HepG2 (cell line): ENCODE data around the gene RNF123. TPM values are rescaled to one million over a fixed set of nuclear protein-coding genes. Genes with fewer than 3 reads are reported as not detected.

ENCODE experiments used
- ATAC-seq: fragments of 200-7000 bp; cut with Tn5 transposase; 3 replicates; pipeline ENCODE4 v1.9.1; 2020; ENCODE audit warnings: mild to moderate bottlenecking, moderate library complexity
- BruUV-seq: library from RNA; stranded (reverse); fragments of 400-500 nt; replicated peaks from 2 replicates; lab custom pipeline; 2021; lab: Mats Ljungman, UMichigan
- CTCF ChIA-PET: fragments of 300-600 bp; formaldehyde crosslinking; extraction: SDS; loops from one replicate; lab custom pipeline; 2021; ENCODE audit warnings: low total read pairs, inconsistent platforms, low intra/inter-chr PET ratio; lab: Yijun Ruan, JAX
- POLR2A ChIA-PET: fragments of 350-600 bp; sonication (Branson Sonifier 250); formaldehyde crosslinking; loops from one replicate; lab custom pipeline; 2020; ENCODE audit warnings: antibody characterized with exemption, inconsistent platforms; lab: Yijun Ruan, JAX
- DNase-seq: peaks from one replicate; pipeline ENCODE4 v3.0.0-alpha.2; 2015; ENCODE audit warnings: low spot score
- FAIRE-seq: peaks from 3 replicates; lab custom pipeline; 2011; peaks lifted over from hg19 to GRCh38; lab: Jason Lieb, UNC
- H2AFZ ChIP-seq: one replicate; pipeline ENCODE4 v1.6.1; 2011; ENCODE audit warnings: low read length, inconsistent platforms
- H3K27ac ChIP-seq: fragments of 300-600 bp; 3 replicates; pipeline ENCODE4 v1.8.0; 2011; ENCODE audit warnings: mixed run types, mild to moderate bottlenecking, mixed read lengths, low read length, inconsistent platforms; ENCODE audit not compliant: insufficient read depth; ENCODE audit errors: extremely low read length
- H3K27me3 ChIP-seq, 2 experiments: fragments of 200-600 bp in 1 of 2; 2 replicates in 1 of 2; 3 replicates in 1 of 2; pipeline versions ENCODE4 v1.6.0 to v1.8.0; 2011; ENCODE audit warnings: low read length in 2 of 2, mild to moderate bottlenecking in 2 of 2, moderate library complexity in 2 of 2, inconsistent platforms in 1 of 2; ENCODE audit not compliant: insufficient read depth in 2 of 2, control insufficient read depth in 1 of 2
- H3K36me3 ChIP-seq, 2 experiments: fragments of 200-600 bp in 1 of 2; replicated peaks in 1 of 2; 2 replicates in 1 of 2; 3 replicates in 1 of 2; pipeline versions ENCODE4 v1.5.1 to v1.8.0; 2011; ENCODE audit warnings: low read length in 2 of 2, inconsistent platforms in 1 of 2; ENCODE audit not compliant: insufficient read depth in 2 of 2, control insufficient read depth in 1 of 2
- H3K4me1 ChIP-seq: 2 replicates; pipeline ENCODE4 v1.5.1; 2012; ENCODE audit warnings: low read length, inconsistent platforms; ENCODE audit not compliant: insufficient read depth
- H3K4me2 ChIP-seq: 2 replicates; pipeline ENCODE4 v1.6.0; 2011; ENCODE audit warnings: low read depth, low read length, inconsistent platforms
- H3K4me3 ChIP-seq, 3 experiments: fragments of 200-600 bp in 1 of 3; sonication (generic), shearing (Covaris generic) in 1 of 3; replicated peaks in 1 of 3; 2 replicates each; pipeline ENCODE4 v1.5.1; 2011 to 2016; ENCODE audit warnings: low read length in 3 of 3, inconsistent platforms in 2 of 3, low read depth in 2 of 3, mild to moderate bottlenecking in 2 of 3, control low read depth in 1 of 3, mixed read lengths in 1 of 3; ENCODE audit not compliant: insufficient read depth in 1 of 3
- H3K79me2 ChIP-seq: one replicate; pipeline ENCODE4 v1.6.1; 2011; ENCODE audit warnings: low read length, inconsistent platforms; ENCODE audit not compliant: insufficient read depth
- H3K9ac ChIP-seq: 2 replicates; pipeline ENCODE4 v1.6.0; 2011; ENCODE audit warnings: mild to moderate bottlenecking, low read depth, low read length, inconsistent platforms; ENCODE audit not compliant: insufficient read depth
- H3K9me3 ChIP-seq: 2 replicates; pipeline ENCODE4 v1.5.1; 2012; ENCODE audit warnings: mild to moderate bottlenecking, low read length
- H4K20me1 ChIP-seq: 2 replicates; pipeline ENCODE4 v1.6.0; 2011; ENCODE audit warnings: inconsistent platforms, mild to moderate bottlenecking, low read length, moderate library complexity; ENCODE audit not compliant: insufficient read depth
- GATA4 ChIP-seq: sonication (generic); IDR thresholded peaks from 2 replicates; pipeline ENCODE4 v1.6.1; 2016; ENCODE audit warnings: antibody characterized with exemption, low read depth, borderline replicate concordance
- HCFC1 ChIP-seq: fragments of 150-350 bp; IDR thresholded peaks from 2 replicates; pipeline ENCODE4 v1.6.1; 2014; ENCODE audit warnings: low read depth, low read length
- HIVEP1 ChIP-seq: sonication (generic); formaldehyde crosslinking; IDR thresholded peaks from 2 replicates; pipeline ENCODE4 v1.4.0; 2020; ENCODE audit warnings: mild to moderate bottlenecking, missing genetic modification reagents
- MLLT10 ChIP-seq: sonication (generic); formaldehyde crosslinking; IDR thresholded peaks from 2 replicates; pipeline ENCODE4 v1.4.0; 2020; ENCODE audit warnings: missing genetic modification reagents
- SMAD3 ChIP-seq: sonication (generic); formaldehyde crosslinking; IDR thresholded peaks from 2 replicates; pipeline ENCODE4 v1.4.0; 2020; ENCODE audit warnings: missing genetic modification reagents
- TFDP2 ChIP-seq: sonication (generic); formaldehyde crosslinking; IDR thresholded peaks from 2 replicates; pipeline ENCODE4 v1.4.0; 2020; ENCODE audit warnings: missing genetic modification reagents
- THYN1 ChIP-seq: sonication (generic); formaldehyde crosslinking; IDR thresholded peaks from 2 replicates; pipeline ENCODE4 v1.8.1; 2023; ENCODE audit warnings: low read depth, mild to moderate bottlenecking, moderate library complexity, missing genetic modification reagents, borderline replicate concordance
- TOE1 ChIP-seq: sonication (generic); formaldehyde crosslinking; IDR thresholded peaks from 2 replicates; pipeline ENCODE4 v1.4.0; 2020; ENCODE audit warnings: mild to moderate bottlenecking, missing genetic modification reagents
- ZBTB3 ChIP-seq: sonication (generic); formaldehyde crosslinking; IDR thresholded peaks from 2 replicates; pipeline ENCODE4 v1.4.0; 2020; ENCODE audit warnings: low read depth, mild to moderate bottlenecking, moderate library complexity, missing genetic modification reagents, borderline replicate concordance
- ZNF260 ChIP-seq: sonication (generic); formaldehyde crosslinking; IDR thresholded peaks from 2 replicates; pipeline ENCODE4 v1.4.0; 2020; ENCODE audit warnings: missing genetic modification reagents, low read depth, mild to moderate bottlenecking, borderline replicate concordance
- ZNF629 ChIP-seq: sonication (generic); formaldehyde crosslinking; conservative IDR thresholded peaks from 2 replicates; pipeline ENCODE4 v1.5.0; 2020; ENCODE audit warnings: missing genetic modification reagents
- ZNF749 ChIP-seq: sonication (generic); formaldehyde crosslinking; IDR thresholded peaks from 2 replicates; pipeline ENCODE4 v1.8.0; 2022; ENCODE audit warnings: mild to moderate bottlenecking, missing genetic modification reagents, moderate library complexity, borderline replicate concordance
- ZNF788 ChIP-seq: sonication (generic); formaldehyde crosslinking; IDR thresholded peaks from 2 replicates; pipeline ENCODE4 v1.5.0; 2020; ENCODE audit warnings: mild to moderate bottlenecking, missing genetic modification reagents, borderline replicate concordance
- ZZZ3 ChIP-seq: sonication (generic); formaldehyde crosslinking; IDR thresholded peaks from 2 replicates; pipeline ENCODE4 v1.4.0; 2020; ENCODE audit warnings: missing genetic modification reagents, mild to moderate bottlenecking, borderline replicate concordance
- WGBS: methylation state at CpG from one replicate; pipeline ENCODE4 v1.1.6; 2017; ENCODE audit warnings: low lambda C conversion rate; 5-methylcytosine and 5-hydroxymethylcytosine counted together
- in situ Hi-C: cut with HindIII; loops from 2 replicates; pipeline ENCODE4 v1.10.0; 2017; ENCODE audit warnings: low pct_unique_long_range_greater_than_20kb; ENCODE audit not compliant: extremely low pct_ligation_motif_present
- intact Hi-C: fragments of 100-400 bp; cut with micrococcal nuclease; formaldehyde crosslinking; loops from one replicate; pipeline ENCODE4 v1.10.0; 2022; ENCODE audit not compliant: unreplicated experiment
- polyA plus RNA-seq, 8 experiments: library from polyadenylated mRNA; depleted of rRNA in 3 of 8; stranded (reverse) in 7 of 8; unstranded in 1 of 8; fragments of >200 nt; fragmentation: Illumina TruSeq in 4 of 8; extraction: Trizol in 4 of 8; gene quantifications; 2 replicates each; pipeline versions ENCODE4 v1.2.1 to v1.2.3, GENCODE V29; 2011 to 2016; ENCODE audit warnings: low read depth in 4 of 8, missing spikeins in 1 of 8, mixed read lengths in 1 of 8; ENCODE audit not compliant: insufficient read depth in 1 of 8
- total RNA-seq, 5 experiments: library from RNA; depleted of rRNA; stranded (reverse); fragments of >200 nt; fragmentation: Illumina TruSeq; extraction: Trizol; gene quantifications; 2 replicates each; pipeline ENCODE4 v1.2.3, GENCODE V29; 2016; ENCODE audit warnings: low read depth in 1 of 5

RNF123 gene
- total and polyA plus RNA-seq, 2 of the 13 experiments (the other 11 are each of a cell fraction or from before 2014, with no cell fraction given), result 29.9 to 82.2 TPM

GRCh38 chr3:49712166-49712565 is 22.8 kb downstream of the RNF123 start:
- H2AFZ ChIP-seq, result no peak overlapping the region
- no peak overlapping the region for H3K4me3 ChIP-seq
- ChIA-PET POLR2A (no interaction called here), CTCF (no interaction called here)
- FAIRE-seq (no peak), DNase-seq (no peak), ATAC-seq (no peak)
- intact Hi-C loops, result no loop called here
- WGBS, result 97% methylated on average over 7 of the region's 11 CpGs
- no TSS peak for BruUV-seq
- no peak overlapping the region for H3K9ac ChIP-seq
- H3K79me2 ChIP-seq, result no peaks in the 10 kb centered on the region
- TF ChIP-seq ZNF788 (CRISPR knock-in tag) (no peak), ZZZ3 (CRISPR knock-in tag) (no peak), ZNF260 (no peak), SMAD3 (CRISPR knock-in tag) (no peak), TFDP2 (CRISPR knock-in tag) (no peak), HIVEP1 (CRISPR knock-in tag) (no peak), HCFC1 (no peak), GATA4 (no peak), TOE1 (CRISPR knock-in tag) (no peak), ZNF629 (CRISPR knock-in tag) (no peak), MLLT10 (no peak), THYN1 (CRISPR knock-in tag) (no peak), ZNF749 (no peak), ZBTB3 (no peak)
- no peak overlapping the region for H3K4me2 ChIP-seq
- no peaks in the 10 kb centered on the region for H3K9me3 ChIP-seq
- H4K20me1 ChIP-seq, result no peaks in the 10 kb centered on the region
- peaks cover 23% of the 10 kb centered on the region for H3K4me1 ChIP-seq
- no peaks in the 10 kb centered on the region for H3K27me3 ChIP-seq
- no peak overlapping the region for H3K27ac ChIP-seq
- peaks cover 5 to 10% of the 10 kb centered on the region in 2 experiments; a peak in 4 of 5 replicates for H3K36me3 ChIP-seq
- in situ Hi-C loops, result no loop called here
